Measurements from ENCODE around the gene C19orf53. TPM values are rescaled to one million over a fixed set of nuclear protein-coding genes. Genes with fewer than 3 reads are reported as not detected.

C19orf53 gene
- total RNA-seq, 3 donors from 2014 or later (not counting 1 experiment from before 2014, with no cell fraction given), result 52.2 to 56.6 (median 54.7) TPM

- Mint-ChIP-seq H3K27ac (peak overlapping the region in 1 of 2 donors; percentile 99), H3K36me3 (no peaks in the 10 kb centered on the region), H3K4me3 (peak overlapping the region; percentile 59), H3K4me1 (peaks cover 14% of the 10 kb centered on the region in 2 donors), H3K27me3 (ENCODE audit: low read depth in 2 of 2) (no peaks in the 10 kb centered on the region), H3K9me3 (no peaks in the 10 kb centered on the region)
- intact Hi-C loops (cut with micrococcal nuclease), result no loop called here
- peaks cover 7% of the 10 kb centered on the region for H3K36me3 ChIP-seq (ENCODE audit: control insufficient read depth, insufficient read depth, low read length)
- peak in 1 of 2 donors; percentile 46 for DNase-seq
- TF ChIP-seq CTCF (IDR thresholded peaks at IDR 0.05), result no peak
- 97% methylated on average over 30 of the region's 30 CpGs for WGBS (ENCODE audit: insufficient coverage)
- H3K4me3 ChIP-seq (ENCODE audit: low read length), result no peak overlapping the region
- H3K4me1 ChIP-seq (ENCODE audit: control insufficient read depth, insufficient read depth, low read length), result no peaks in the 10 kb centered on the region
- H3K9me3 ChIP-seq (ENCODE audit: control insufficient read depth, insufficient read depth, low read length), result no peaks in the 10 kb centered on the region
- no peak overlapping the region for H3K27ac ChIP-seq (ENCODE audit: low read length)
- ATAC-seq, result peak in 2 of 3 donors; percentile 6 to 29
- no peaks in the 10 kb centered on the region for H3K27me3 ChIP-seq (ENCODE audit: control insufficient read depth, insufficient read depth, low read length)
Observed at GRCh38 chr19:13825489-13826441, 51.5 kb downstream of the C19orf53 start.

DNA sequence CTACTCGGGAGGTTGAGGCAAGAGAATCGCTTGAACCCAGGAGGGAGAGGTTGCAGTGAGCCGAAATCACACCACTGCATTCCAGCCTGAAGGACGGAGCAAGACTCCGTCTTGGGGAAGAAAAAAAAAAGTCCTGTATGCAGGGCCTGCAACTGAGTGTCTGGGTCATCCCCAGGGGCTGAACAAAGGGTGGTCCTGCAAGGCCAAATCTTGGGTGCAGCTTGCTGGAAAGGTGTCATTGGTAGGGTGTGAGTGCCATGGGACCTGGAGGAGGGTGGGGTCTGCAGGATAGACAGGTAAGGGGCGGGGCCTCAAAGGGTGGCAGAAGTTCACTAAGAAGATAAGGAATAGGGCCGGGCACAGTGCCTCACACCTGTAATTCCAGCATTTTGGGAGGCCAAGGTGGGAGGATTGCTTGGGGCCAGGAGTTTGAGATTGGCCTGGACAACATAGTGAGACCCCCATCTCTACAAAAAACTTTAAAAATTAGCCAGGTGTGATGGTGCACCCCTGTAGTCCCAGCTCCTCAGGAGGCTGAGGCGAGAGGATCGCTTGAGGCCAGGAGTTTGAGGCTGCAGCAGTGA, 52.5 kb downstream of the C19orf53 start:
- no peaks in the 10 kb centered on the region for H3K9me3 Mint-ChIP-seq
- no peak for ATAC-seq
- H3K27ac Mint-ChIP-seq, result peak overlapping the region in 1 of 2 donors; percentile 99
- Histone ChIP-seq H3K27ac (ENCODE audit: low read length) (no peak overlapping the region), H3K4me3 (ENCODE audit: low read length) (no peak overlapping the region), H3K36me3 (ENCODE audit: control insufficient read depth, insufficient read depth, low read length) (peaks cover 7% of the 10 kb centered on the region), H3K9me3 (ENCODE audit: control insufficient read depth, insufficient read depth, low read length) (no peaks in the 10 kb centered on the region), H3K4me1 (ENCODE audit: control insufficient read depth, insufficient read depth, low read length) (no peaks in the 10 kb centered on the region), H3K27me3 (ENCODE audit: control insufficient read depth, insufficient read depth, low read length) (no peaks in the 10 kb centered on the region)
- H3K27me3 Mint-ChIP-seq (ENCODE audit: low read depth in 2 of 2), result no peaks in the 10 kb centered on the region
- DNase-seq, result no peak
- H3K36me3 Mint-ChIP-seq, result no peaks in the 10 kb centered on the region
- intact Hi-C loops (cut with micrococcal nuclease), result no loop called here
- H3K4me1 Mint-ChIP-seq, result peaks cover 17% of the 10 kb centered on the region in 2 donors
- H3K4me3 Mint-ChIP-seq, result peak overlapping the region; percentile 3
- WGBS (ENCODE audit: insufficient coverage), result 97% methylated on average over 9 of the region's 9 CpGs
- no peak for TF ChIP-seq CTCF (IDR thresholded peaks at IDR 0.05)

DNA sequence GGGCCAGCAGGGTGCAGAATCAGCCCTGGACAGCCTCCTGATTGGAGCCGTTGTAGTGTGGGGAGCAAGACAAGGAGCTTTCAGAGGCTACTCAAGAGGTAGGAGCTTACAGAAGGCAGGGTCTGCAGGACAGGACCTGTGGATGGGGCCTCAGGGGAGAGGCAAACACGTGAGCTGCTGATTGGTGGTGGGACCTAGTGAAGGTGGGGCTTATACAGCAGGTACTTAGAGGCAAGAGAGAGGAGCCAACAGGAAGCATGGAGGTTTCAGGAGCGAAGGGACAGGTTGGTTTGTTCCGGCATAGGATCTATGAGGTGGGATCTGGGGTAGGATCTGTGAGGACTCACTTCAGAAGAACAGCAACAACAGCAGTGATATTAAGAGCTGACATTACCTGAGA, 53.4 kb downstream of the C19orf53 start:
- no peaks in the 10 kb centered on the region for H3K4me1 ChIP-seq (ENCODE audit: control insufficient read depth, insufficient read depth, low read length)
- no peaks in the 10 kb centered on the region for H3K36me3 Mint-ChIP-seq
- H3K27ac ChIP-seq (ENCODE audit: low read length), result no peak overlapping the region
- no peak overlapping the region for H3K4me3 ChIP-seq (ENCODE audit: low read length)
- H3K4me3 Mint-ChIP-seq, result peak overlapping the region; percentile 65
- no peaks in the 10 kb centered on the region for H3K9me3 Mint-ChIP-seq
- TF ChIP-seq CTCF (IDR thresholded peaks at IDR 0.05), result no peak
- H3K9me3 ChIP-seq (ENCODE audit: control insufficient read depth, insufficient read depth, low read length), result no peaks in the 10 kb centered on the region
- no peak for ATAC-seq
- H3K27me3 Mint-ChIP-seq (ENCODE audit: low read depth in 2 of 2), result no peaks in the 10 kb centered on the region
- intact Hi-C loops (cut with micrococcal nuclease), result no loop called here
- 90% methylated on average over 4 of the region's 4 CpGs for WGBS (ENCODE audit: insufficient coverage)
- DNase-seq, result peak in 1 of 2 donors; percentile 22
- H3K27me3 ChIP-seq (ENCODE audit: control insufficient read depth, insufficient read depth, low read length), result no peaks in the 10 kb centered on the region
- peaks cover 7% of the 10 kb centered on the region for H3K36me3 ChIP-seq (ENCODE audit: control insufficient read depth, insufficient read depth, low read length)
- H3K4me1 Mint-ChIP-seq, result peaks cover 19 to 25% of the 10 kb centered on the region in 2 donors
- H3K27ac Mint-ChIP-seq, result peak overlapping the region in 1 of 2 donors; percentile 99

Other genes with a start within 250 kb of the C19orf53 start
- 10 to 100 TPM; 25.7 to 35.4 (median 26.7) TPM for gene MRI1, start 9.9 kb upstream of the C19orf53 start, total RNA-seq
- gene ZSWIM4, start 21.0 kb downstream of the C19orf53 start, total RNA-seq, result 1 to 10 TPM; 5.8 to 5.9 (median 5.9) TPM
- gene NANOS3, start 102.7 kb downstream of the C19orf53 start, total RNA-seq, result 1 to 10 TPM; 2.6 to 6.3 (median 3.0) TPM
- gene BRME1, start 131.7 kb downstream of the C19orf53 start, total RNA-seq, result 1 to 10 TPM; 3.8 to 7.7 (median 4.0) TPM
- 10 to 100 TPM; 42.8 to 49.3 (median 48.4) TPM for gene CC2D1A, start 131.7 kb downstream of the C19orf53 start, total RNA-seq
- gene PODNL1, start 164.0 kb downstream of the C19orf53 start, total RNA-seq, result under 1 TPM in 1 of 3 donors, not detected in 2; 0.61 TPM
- 100 to 1,000 TPM; 121 to 149 (median 124) TPM for gene DCAF15, start 178.1 kb downstream of the C19orf53 start, total RNA-seq
- gene RFX1, start 231.9 kb downstream of the C19orf53 start, total RNA-seq, result 10 to 100 TPM; 26.0 to 31.8 (median 30.5) TPM

All from natural killer cell (primary cell).